GM19328 (cell line): ENCODE measurements around the gene ZNF576.
"Not testable (repeated sequence)": the region's sequence is repeated elsewhere in the genome, so short reads cannot be mapped to it uniquely, and the experiment has no call there.

Experiments used
- ATAC-seq: cut with Tn5 transposase; IDR thresholded peaks from one replicate; pipeline ENCODE4 v1.9.1; 2021; ENCODE audit warnings: mild to moderate bottlenecking, moderate library complexity; ENCODE audit not compliant: unreplicated experiment

ZNF576 gene

GRCh38 chr19:43625918-43626579 is 29.7 kb downstream of the ZNF576 start:
- no peak for ATAC-seq

DNA sequence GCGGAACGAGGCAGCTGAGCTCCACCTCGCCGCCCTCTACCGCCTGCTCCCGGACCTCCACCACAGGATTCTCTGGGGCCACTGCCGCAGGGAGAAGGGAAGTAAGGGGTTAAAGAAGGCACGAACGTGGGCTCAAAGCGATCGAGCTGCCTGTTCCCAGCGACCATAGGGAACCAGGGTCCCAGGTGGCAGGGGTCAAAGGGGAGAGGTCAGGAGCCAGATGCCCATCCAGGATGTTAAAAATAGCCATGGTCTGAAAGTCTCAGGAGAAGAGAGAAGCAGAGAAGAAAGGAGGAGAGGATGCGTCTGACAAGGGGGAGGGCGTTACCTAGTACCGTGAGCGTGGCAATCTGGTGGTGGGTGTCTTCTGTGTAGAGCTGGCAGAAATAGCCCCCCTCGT is 30.4 kb downstream of the ZNF576 start:
- ATAC-seq = no peak

- no peak for ATAC-seq
These were observed 32.4 kb downstream of the ZNF576 start for GRCh38 chr19:43628646-43629326.

DNA sequence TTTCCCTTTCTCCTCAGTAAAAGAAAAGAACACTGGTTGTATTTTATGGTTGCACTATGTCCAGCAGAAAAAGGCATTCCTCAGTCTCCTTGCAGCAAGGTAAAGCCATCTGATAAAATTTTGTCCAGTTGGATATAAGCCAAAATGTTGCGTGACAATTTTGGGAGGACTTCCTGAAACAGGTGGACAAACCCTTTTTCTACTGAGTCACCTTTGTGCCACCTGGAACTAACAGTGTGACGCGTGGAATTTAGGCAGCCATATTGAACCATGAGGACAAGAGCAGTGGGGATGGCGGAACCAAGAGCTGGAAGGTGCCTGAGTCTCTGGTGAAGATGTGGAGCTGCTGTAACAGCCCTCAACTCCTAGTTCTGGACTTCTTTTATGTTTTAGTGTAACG is 35.1 kb downstream of the ZNF576 start:
- no peak for ATAC-seq

GRCh38 chr19:43633520-43633919 is 37.1 kb downstream of the ZNF576 start:
- ATAC-seq = no peak

- no peak for ATAC-seq
These were observed 37.7 kb downstream of the ZNF576 start for GRCh38 chr19:43634068-43634467.

- ATAC-seq = no peak
These were observed 38.1 kb downstream of the ZNF576 start for GRCh38 chr19:43634506-43634871.

- ATAC-seq = no peak
These were observed 38.6 kb downstream of the ZNF576 start for GRCh38 chr19:43634872-43635560.

DNA sequence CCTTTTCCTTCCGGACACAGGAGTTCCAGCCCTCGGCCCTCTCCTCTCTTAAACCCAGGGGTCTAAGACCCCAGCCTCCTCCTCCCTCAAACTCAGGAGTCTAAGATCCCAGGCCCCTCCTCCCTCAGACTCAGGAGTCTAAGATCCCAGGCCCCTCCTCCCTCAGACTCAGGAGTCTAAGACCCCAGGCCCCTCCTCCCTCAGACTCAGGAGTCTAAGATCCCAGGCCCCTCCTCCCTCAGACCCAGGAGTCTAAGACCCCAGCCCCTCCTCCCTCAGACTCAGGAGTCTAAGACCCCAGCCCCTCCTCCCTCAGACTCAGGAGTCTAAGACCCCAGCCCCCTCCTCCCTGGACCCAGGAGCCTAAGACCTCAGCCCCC is 39.2 kb downstream of the ZNF576 start:
- ATAC-seq = not testable (repeated sequence)

- no peak for ATAC-seq
These were observed 39.8 kb downstream of the ZNF576 start for GRCh38 chr19:43636121-43636683.

DNA sequence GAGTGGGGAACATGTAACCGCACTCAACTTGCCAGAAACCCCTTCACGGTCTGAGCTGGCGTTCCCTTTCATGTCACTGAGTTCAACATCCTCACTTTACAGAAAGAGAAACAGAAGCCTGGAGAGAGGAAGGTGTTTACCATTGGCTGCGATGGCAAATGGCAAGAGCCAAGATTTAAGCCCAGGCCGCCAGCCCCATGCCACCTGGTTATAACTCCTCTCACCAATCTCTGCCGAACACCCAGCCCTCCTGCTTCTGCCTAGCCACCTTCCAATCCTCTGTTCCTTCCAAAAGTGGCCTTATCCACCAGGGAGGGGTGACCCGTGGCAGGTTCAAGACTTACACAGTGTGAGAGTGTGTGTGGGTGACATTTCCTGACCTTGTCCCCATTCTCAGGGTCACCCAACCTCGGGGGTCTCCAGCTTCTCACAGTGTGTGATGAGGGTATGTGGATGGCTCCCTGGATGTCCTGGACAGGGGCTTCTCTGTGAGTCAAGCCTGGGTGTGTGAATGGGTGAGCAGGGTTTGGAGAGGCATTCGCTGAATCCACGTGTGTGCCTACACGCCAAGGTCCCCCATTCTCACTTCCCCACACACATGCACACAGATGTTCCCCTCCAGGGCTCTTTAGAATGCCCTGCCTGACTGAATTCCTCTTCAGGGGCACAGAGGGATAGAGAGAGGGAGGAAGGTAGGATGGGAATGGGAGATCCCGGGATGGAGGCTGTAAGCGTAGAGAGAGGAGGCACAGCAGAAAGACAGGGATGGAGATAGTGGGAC is 42.0 kb downstream of the ZNF576 start:
- ATAC-seq = no peak

DNA sequence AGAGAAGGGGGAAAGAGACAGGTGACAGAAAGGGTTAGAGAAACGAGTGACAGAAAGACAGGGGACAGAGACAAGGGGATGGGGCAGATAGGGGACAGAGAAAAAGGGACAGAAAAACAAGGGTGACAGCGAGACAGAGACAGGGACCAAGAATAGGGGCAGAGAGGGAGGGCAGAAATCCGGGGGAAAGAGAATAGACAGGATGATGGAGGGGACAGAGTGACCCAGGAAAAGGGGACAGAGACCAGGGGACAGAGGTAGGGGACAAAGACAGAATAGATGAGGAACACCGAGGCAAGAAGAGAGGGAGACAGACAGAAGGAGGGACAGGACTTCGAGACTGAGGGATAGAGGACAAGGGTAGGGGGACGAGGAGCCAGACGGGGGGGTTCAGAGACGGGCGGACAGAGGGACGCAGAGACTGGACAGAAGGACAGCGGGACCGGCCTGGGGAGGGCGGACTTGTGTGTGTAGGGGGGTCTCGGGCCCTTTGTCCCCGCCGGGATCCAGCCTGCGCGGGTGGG is 42.7 kb downstream of the ZNF576 start:
- no peak for ATAC-seq

DNA sequence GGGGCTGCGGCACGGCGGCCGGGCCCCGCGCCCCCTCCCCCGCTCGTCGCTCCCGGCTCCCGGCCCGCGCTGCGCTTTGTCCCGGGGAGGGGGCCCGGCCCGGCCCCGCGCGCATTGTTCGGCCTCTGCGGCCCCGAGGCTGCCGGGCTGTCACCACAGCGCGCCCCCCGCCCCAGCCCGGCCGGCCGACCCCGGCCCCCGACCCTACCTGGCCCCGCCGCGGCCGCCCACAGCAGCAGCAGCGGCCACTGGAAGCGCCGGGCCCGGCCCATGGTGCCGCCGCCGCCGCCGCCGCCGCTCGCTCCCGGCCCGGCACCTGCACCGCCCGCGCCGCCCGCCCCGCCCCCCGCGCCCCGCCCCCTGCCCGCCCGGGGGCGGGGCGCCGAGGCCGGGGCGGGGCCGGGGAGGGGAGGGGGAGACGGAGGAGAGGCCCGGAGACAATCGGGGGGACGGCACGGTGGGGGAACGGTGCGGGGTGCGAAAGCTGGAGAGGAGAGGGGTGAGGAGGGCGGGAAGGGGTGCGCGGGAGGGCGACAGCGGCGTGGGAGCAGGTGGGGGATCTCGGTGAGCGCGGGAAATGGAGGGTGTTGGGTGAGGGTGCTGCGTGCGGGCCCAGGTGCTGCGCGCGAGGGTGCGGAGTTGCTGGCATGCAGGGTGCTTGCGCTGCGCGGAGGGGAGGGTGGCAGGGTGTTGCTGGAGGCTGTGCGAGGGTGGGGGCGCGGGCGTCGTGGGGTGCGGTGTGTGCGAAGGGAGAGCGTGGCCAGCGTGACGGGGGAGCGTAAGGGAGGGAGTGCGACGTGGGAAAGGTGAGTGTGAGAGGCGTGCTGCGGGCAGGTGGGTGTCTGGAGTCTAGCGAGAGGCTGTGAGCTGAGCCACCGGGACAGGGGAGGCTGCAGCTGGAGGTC is 43.4 kb downstream of the ZNF576 start, which contains the start of gene CADM4:
CADM4 (minus strand) TSS at position 332 of the 905 bp plus-strand sequence; CDS start at position 272, 60 bp downstream.
- no peak for ATAC-seq

DNA sequence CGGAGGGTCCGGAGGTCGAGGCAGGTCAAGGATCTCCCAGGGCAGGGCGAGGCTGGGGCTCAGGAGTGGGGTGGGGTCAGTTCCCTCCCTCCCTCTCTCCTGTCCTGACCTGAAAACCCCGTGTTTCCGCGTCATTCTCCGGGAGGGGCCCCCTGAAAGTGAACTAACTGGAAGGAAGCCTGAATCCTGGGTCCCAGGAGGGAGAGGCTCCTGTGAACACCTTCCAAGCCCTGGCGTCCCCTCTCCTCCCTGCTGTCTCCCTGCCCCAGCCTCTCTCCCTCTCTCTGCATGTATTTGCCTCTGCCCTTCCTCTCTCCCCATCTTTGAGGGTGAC is 44.0 kb downstream of the ZNF576 start:
- ATAC-seq = no peak

DNA sequence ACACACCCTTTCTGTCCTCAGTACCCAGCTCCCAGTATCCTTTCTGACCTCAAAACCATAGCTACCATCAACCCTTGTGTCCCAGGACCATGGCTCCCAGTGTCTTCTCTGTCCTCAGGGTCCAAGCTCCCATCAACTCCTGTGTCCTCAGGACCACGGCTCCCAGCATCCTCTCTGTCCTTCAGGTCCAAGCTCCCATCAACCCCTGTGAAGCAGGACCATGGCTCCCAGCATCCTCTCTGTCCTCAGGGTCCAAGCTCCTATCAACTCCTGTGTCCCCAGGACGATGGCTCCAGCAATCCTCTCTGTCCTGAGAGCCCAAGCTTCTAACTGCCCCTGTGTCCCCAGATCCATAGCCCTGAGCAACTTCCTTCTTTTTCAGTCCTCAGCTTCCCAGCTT is 44.9 kb downstream of the ZNF576 start:
- ATAC-seq = no peak

- ATAC-seq = no peak
These were observed 46.1 kb downstream of the ZNF576 start for GRCh38 chr19:43642531-43642930.

GRCh38 chr19:43643326-43643725 is 46.9 kb downstream of the ZNF576 start:
- no peak for ATAC-seq

DNA sequence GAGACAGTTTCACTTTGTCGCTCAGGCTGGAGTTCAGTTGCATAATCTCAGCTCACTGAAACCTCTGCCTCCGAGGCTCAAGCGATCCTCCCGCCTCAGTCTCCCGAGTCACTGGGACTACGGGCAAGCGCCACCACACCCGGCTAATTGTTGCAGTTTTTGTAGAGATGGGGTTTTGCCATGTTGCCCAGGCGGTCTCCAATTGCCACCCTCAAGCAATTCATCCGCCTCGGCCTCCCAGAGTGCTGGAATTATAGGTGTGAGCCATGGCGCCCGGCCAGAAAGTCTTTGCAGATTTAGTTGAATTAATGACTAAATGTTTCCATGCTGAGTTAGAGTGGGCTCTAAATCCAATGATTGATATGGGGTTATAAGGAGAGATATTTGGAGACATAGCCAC is 47.8 kb downstream of the ZNF576 start:
- no peak for ATAC-seq

- ATAC-seq = no peak
These were observed 52.2 kb downstream of the ZNF576 start for GRCh38 chr19:43648633-43649032.

GRCh38 chr19:43649514-43649913 is 53.1 kb downstream of the ZNF576 start:
- no peak for ATAC-seq
